Putamen (tissue), 1 donor: ENCODE data around the gene ANGPT4.
A peak's percentile ranks its signal among the peaks of the same experiment; 100 is the strongest.

Experiments
- DNase-seq: peaks from one replicate; pipeline ENCODE4 v3.0.0-alpha.2; 2016; ENCODE audit warnings: low spot score

The ANGPT4 gene

DNA sequence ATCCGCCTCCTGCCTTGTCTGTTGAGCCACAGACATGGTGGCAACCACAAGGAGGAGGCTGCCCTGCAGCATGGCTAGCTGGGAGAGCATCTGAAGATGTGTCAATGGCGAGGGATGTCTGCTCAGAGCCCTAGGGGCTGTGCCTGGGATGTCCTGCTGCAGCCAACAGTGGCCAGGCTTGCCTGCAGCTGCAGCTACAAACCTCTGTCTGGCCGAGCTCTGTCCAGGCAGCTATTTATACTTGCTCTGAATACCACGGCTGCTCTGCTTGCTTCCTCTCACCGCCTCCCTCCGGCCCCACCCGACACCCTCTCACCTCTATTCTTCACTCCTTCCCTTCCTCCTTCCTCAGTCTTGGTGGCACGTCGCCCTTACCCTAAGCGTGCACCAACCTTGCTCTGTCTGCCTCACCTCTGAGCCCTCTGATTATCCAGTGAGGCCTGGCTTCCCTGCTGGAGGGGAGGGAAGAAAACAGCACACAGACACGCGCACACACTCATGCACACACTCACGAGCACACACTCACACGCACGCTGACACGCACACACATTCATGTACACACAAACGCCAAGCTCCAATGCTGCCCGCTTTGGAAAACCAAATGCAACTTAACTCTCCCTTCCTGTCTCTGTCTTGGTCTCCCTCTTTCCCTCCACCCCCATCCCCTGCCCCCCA is at the start of gene ANGPT4:
Gene ANGPT4, minus strand, starts transcription at position 210 of the 675 bp plus-strand sequence. Its CDS starts 120 bp downstream, at position 90.
- no peak for DNase-seq

DNA sequence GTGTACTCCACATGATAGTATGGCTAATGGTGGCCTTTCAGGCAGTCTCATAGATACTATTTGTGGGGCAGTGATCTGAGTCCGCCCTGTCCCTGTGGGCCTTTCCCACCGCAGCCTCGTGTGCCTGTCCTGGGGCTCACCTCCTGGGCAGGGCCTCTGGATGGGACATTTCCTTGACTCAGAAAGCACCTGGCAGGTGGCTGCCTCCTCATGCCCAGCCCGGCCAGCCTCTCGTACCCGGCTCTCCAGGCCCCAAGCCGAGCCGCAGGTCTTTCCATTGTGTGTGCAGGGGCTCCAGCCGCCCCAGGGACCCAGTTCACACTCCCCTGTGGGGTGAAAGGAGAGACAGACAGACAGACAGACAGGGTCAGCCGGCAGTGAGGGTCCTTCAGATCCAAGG is 47.7 kb upstream of the ANGPT4 start:
- no peak for DNase-seq

- no peak for DNase-seq
Observed at GRCh38 chr20:962683-963082, 46.5 kb upstream of the ANGPT4 start.

GRCh38 chr20:962223-962622 is 46.1 kb upstream of the ANGPT4 start:
- no peak for DNase-seq

DNA sequence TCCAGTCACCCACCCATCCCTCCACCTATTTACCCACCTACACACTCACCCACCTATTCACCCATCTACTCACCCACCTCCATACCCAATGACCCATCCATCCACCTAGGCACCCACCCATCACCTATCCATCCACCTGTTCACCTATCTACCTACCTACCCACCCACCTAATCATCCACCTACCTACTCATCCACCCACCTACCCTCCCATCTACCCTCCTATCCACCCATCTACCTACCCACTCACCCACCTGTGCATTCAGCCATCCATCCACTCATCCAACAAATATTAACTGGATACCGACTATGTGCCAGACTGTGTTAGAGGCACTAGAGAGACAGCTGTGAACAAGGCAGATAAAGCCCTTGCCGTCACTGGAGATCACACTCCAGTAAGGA is 45.6 kb upstream of the ANGPT4 start:
- DNase-seq, result no peak

- no peak for DNase-seq
Observed at GRCh38 chr20:959996-960615, 44.0 kb upstream of the ANGPT4 start.

GRCh38 chr20:958936-959815 is 43.0 kb upstream of the ANGPT4 start:
- no peak for DNase-seq

DNA sequence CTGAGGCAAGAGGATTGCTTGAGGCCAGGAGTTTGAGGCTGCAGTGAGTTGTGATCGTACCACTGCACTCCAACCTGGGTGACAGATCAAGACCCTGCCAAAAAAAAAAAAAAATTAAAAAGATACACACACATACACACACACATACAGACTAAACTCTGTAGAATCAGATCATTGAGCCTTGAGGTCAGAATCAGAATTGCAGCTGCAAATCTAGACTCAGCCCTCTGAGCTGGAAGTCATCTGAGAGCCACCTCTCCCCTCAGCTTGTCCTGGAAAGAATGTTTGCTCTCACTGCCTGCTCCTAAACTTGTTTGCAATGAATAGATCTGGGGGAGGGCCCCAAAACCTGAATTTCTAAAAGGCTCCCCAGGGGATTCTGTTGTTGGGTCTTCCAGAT is 41.4 kb upstream of the ANGPT4 start:
- DNase-seq, result no peak

GRCh38 chr20:956330-956951 is 40.3 kb upstream of the ANGPT4 start:
- peak; percentile 47 for DNase-seq

- no peak for DNase-seq
Observed at GRCh38 chr20:955656-956055, 39.5 kb upstream of the ANGPT4 start.

- DNase-seq, result no peak
Observed at GRCh38 chr20:955111-955510, 39.0 kb upstream of the ANGPT4 start.

DNA sequence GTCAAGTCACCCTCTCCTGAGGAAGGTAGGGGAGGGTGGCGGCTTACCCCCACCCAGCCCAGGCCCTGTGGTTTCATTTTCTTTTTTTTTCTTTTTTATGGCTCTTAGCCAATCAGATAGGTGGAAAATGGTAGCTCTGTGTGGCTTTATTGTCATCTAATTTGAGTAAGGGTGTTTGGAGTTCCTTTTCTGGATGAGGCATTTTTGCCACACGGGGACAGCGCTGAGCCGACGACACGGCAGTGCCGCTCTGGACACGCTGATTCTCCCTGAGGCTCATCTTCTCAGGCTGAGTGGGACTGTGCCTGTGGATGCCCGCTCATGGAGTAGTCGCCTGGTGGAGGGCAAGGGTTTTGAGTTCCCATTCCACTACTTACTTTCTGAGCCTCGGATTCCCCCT is 37.6 kb upstream of the ANGPT4 start:
- no peak for DNase-seq

GRCh38 chr20:952196-952795 is 36.2 kb upstream of the ANGPT4 start:
- DNase-seq, result no peak

DNA sequence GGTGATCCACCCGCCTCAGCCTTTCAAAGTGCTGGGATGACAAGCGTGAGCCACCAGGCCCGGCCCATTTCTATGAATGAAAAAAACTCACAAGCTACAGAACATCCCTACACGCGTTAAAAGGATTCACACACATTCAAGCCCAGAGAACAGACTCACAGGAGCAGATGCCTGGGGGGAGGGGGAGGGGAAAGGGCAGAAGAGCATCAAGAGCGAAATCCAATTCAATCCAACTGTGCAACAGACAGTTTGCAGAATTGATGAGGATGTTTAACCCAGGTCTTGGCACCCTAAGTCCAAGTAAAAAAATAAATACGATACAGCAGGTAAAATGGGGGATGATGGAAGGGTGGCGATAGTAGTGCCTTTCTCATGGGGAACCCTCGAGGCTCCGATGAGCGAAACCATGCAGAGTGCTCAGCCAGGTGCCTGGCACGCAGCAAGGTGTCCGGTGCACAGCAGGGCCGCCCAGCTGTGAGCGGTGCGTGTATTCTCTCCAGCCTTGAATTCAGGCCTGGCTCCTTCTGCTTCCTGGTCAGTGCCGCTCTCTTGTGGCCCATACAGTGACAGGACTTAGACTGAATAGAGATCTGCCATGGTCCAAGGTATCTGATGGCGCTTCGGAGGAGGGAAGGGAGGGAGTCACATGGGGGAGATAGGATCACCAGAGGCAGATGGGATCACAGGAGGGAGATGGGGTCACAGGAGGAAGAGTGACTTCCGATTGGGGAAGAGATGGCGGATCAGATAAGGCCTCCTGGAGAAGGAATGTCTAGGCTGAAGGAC is 35.4 kb upstream of the ANGPT4 start:
- DNase-seq, result no peak

GRCh38 chr20:949717-950116 is 33.6 kb upstream of the ANGPT4 start:
- no peak for DNase-seq

GRCh38 chr20:946826-947225 is 30.7 kb upstream of the ANGPT4 start:
- no peak for DNase-seq

GRCh38 chr20:945841-946240 is 29.7 kb upstream of the ANGPT4 start:
- no peak for DNase-seq

DNA sequence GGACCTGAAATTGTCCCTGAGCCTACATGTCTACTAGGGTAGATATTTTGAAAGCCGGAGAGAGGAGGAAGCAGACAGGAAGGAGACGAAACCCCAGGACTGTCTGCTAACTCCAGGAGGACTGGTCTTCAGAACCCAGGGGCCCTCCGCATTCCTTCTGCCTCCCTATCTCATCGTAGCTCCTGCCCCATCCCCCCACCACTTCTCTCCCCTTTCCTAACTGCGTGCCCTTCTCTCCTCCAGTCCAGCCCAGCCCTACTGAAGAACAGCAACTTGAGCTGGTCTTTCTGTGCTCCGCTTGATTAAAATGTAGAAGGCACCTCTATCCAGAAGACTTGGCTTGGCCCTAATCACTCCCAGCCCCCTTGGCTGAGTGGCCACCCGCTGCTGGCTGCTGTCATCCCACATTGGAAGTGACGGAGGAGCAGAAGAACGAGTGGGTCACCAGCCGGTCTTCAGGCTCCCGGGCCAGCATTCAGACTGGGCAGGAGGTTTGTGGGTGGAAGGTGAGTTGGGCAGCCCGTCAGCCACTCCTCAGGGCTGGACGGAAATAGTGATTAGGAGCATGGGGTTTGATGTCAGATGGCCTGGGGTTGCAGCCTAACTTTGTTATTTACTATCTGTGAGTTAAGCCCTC is 28.8 kb upstream of the ANGPT4 start:
- DNase-seq, result no peak

DNA sequence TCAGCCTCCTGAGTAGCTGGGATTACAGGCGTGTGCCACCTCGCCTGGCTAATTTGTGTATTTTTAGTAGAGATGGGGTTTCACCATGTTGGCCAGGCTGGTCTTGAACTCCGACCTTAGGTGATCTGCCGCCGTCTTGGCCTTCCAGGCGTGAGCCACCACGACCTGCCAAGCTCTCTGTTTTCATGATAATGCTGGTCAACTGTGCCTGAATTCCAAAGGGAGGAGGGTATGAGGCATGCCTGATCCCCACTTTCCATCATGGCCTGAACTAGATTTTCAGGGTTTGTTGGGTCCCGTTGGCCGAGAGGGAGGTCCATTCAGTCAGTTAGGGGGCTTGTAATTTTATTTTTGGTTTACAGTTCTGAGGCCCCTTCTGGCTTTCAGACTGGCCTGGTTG is 28.0 kb upstream of the ANGPT4 start:
- no peak for DNase-seq

DNA sequence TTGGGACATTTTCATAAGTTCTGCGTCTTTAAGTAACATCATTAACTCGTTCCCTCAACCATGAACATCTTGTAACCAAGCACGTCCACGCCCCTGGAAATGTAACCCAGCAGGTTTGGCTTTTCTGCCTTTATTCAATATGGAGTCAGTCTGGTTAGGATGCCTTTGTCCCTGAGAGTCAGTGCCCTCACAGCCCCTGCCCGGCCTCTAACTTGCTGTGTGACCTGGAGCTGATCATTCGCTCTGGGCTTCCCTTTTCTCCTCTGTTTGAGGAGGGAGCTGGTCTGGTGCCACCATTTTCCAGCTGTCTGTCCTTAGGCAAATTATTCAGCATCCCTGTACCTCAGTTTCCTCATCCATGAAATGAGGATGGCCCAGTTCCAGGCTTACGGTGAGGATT is 26.5 kb upstream of the ANGPT4 start:
- DNase-seq, result no peak

DNA sequence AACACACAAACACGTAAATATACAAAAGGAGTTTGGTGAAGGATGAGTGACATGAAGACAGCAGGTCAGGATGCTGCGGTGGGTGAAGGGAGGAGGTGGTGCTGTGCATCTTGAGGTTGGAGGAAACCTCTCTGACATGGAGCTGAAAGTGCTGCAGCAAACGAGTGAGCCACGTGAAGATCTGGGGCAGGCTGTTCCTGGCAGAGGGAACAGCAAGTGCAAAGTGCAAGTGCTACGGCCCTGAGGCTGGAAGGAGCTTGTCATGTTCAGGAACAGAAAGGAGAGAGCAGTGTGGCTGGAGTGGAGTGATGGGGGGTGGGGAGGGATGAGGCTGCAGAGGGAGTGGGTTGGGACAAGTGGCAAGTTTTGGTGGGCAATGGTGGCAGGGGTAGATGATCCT is 24.8 kb upstream of the ANGPT4 start:
- DNase-seq, result no peak
